Measurements from ENCODE around the gene SPATS2L.

SPATS2L gene

DNA sequence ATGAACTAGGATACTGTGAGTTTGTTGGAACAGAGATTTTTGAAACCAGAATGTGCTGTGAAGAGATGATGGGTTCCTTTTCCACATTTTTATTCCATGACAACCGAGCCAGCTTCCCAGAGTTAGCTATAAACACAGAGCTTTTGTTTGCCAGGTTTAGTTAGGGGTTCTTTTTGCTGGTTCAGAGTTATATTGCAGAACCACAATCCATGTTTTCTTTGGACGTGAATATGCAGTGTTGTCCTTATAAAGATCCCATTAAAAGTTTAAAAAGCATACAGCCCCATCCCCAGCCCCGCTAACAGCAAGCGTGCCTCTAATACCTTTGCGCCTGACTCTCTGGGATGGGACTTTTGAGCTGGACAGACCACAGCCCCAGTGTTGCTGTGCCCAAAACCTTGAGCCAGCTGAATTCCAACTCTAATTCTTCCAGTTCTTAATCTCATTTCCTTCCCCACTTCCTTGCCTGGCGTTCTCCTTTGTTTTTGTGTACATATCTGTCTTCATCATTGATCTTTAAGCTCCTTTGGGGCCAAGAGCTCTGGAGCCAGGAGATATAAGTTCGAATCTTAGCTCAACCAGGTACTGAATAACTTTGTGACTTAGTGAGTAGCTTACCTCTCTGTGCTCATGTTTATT, 72.3 kb downstream of the SPATS2L start:
- Histone ChIP-seq H3K27me3 (ENCODE audit: insufficient read depth, insufficient read length) (no peaks in the 10 kb centered on the region), H3K9me3 (ENCODE audit: insufficient read depth, low read length) (no peaks in the 10 kb centered on the region), H3K9ac (ENCODE audit: insufficient read length, low read depth) (no peak overlapping the region), H3K36me3 (ENCODE audit: insufficient read depth, insufficient read length, low read length) (no peaks in the 10 kb centered on the region), H3K4me3 (ENCODE audit: insufficient read length, low read depth) (no peak overlapping the region), H3K4me1 (ENCODE audit: insufficient read depth, insufficient read length) (peaks cover 5% of the 10 kb centered on the region)
- TF ChIP-seq YY1 (IDR thresholded peaks at IDR 0.05; ENCODE audit: insufficient read depth, insufficient read length), result no peak
- DNase-seq (ENCODE audit: low read depth, low spot score), result no peak

DNA sequence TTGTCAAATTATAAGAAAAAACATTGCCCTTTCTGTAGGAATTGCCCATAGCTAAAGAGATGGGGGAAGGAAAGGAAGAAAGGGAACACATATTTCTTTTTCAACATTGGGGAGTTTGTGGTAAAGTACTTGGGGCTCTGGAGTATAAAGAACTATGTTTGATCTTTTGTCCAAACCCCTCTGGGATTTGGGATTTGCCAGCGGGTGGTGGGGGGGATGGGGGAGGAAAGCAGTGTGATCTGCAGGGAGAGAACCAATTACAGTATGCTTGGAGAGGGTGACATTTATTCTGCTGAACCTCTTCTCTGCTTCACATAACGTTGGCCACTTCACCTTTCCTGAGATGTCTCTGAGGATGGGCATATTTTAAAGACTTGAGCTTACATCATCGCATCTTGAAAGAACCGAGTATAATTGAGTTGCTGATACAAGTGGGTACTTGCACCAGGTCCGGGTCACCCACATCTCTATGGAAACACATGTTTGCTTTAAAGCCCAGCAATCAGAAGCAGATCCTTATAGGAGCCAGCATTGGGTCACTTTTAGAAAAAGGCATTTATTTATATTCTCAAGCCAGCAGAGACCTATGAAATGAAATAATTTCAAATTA, 73.1 kb downstream of the SPATS2L start:
- Histone ChIP-seq H3K4me1 (ENCODE audit: insufficient read depth, insufficient read length) (peaks cover 5% of the 10 kb centered on the region), H3K36me3 (ENCODE audit: insufficient read depth, insufficient read length, low read length) (no peaks in the 10 kb centered on the region), H3K9ac (ENCODE audit: insufficient read length, low read depth) (no peak overlapping the region), H3K9me3 (ENCODE audit: insufficient read depth, low read length) (no peaks in the 10 kb centered on the region), H3K27me3 (ENCODE audit: insufficient read depth, insufficient read length) (no peaks in the 10 kb centered on the region), H3K4me3 (ENCODE audit: insufficient read length, low read depth) (no peak overlapping the region)
- TF ChIP-seq YY1 (IDR thresholded peaks at IDR 0.05; ENCODE audit: insufficient read depth, insufficient read length) (no peak), ZNF274 (IDR thresholded peaks at IDR 0.05; ENCODE audit: low read depth, low read length) (no peak), SUZ12 (IDR thresholded peaks at IDR 0.05; ENCODE audit: extremely low read depth, insufficient read depth, insufficient read length) (no peak)
- DNase-seq (ENCODE audit: low read depth, low spot score), result no peak

DNA sequence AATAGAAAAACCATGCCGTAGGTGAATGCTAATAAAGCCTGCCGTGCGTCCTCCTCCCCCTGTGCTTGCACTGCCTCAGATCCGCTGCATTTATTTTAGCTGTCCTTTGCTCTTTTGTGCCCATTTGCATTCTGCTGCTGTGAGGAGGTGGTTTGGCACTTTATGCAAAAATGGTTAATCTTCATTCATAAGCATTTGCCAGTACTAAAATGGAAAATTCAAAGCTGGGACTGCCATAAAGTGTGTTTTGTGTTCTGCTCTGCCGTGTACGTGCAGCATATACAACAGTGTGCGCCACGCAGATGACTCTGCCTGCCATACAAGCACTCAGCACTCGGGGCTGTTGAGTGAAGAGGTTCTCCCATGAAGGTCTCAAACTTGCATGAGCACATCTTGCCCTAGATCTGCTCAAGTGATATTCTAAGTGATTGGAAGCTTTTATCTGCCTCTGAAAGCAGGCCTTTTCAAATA, 73.6 kb downstream of the SPATS2L start:
- no peak for DNase-seq (ENCODE audit: low read depth, low spot score)
- Histone ChIP-seq H3K9me3 (ENCODE audit: insufficient read depth, low read length) (no peaks in the 10 kb centered on the region), H3K27me3 (ENCODE audit: insufficient read depth, insufficient read length) (no peaks in the 10 kb centered on the region), H3K4me3 (ENCODE audit: insufficient read length, low read depth) (no peak overlapping the region), H3K36me3 (ENCODE audit: insufficient read depth, insufficient read length, low read length) (no peaks in the 10 kb centered on the region), H3K9ac (ENCODE audit: insufficient read length, low read depth) (no peak overlapping the region), H3K4me1 (ENCODE audit: insufficient read depth, insufficient read length) (peaks cover 5% of the 10 kb centered on the region)
- no peak for TF ChIP-seq YY1 (IDR thresholded peaks at IDR 0.05; ENCODE audit: insufficient read depth, insufficient read length)
- TF ChIP-seq SUZ12 (IDR thresholded peaks at IDR 0.05; ENCODE audit: extremely low read depth, insufficient read depth, insufficient read length), result no peak
- no peak for TF ChIP-seq ZNF274 (IDR thresholded peaks at IDR 0.05; ENCODE audit: low read depth, low read length)

DNA sequence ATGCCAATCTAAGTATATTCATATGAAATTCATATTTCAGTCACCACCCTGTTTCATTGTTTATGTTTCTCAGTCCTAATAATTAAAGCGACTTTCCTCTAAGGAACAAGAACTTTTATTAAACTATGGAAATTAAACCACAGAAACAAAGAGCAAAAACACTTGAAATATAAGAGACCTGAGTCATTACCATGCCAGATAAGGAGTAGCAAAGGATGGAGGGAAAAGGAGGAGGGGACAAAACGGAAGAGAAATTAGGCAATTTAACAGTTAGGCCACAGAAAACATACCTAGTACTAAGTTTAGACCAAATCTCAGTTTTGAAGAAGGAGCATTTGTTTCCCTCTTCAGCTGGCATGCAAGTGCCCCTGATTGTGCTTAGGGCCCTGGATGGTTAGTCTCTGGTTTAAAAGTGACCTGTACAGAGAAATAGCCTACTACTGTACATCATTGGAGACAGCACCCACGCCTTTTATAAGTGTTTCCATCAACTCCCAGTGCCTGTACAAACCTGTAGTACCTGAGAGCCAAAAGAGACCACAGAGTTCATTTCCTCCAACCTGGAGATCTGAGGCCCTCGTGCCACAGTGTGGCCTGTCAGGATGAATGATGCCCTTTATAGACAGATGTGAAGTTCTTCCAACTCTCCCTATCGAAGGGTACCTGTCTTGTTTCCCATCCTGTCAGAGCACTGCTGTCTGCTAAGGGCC, 74.5 kb downstream of the SPATS2L start:
- H3K4me3 ChIP-seq (ENCODE audit: insufficient read length, low read depth), result no peak overlapping the region
- no peak for DNase-seq (ENCODE audit: low read depth, low spot score)
- no peak for TF ChIP-seq YY1 (IDR thresholded peaks at IDR 0.05; ENCODE audit: insufficient read depth, insufficient read length)
- no peak for TF ChIP-seq ZNF274 (IDR thresholded peaks at IDR 0.05; ENCODE audit: low read depth, low read length)
- no peak for TF ChIP-seq SUZ12 (IDR thresholded peaks at IDR 0.05; ENCODE audit: extremely low read depth, insufficient read depth, insufficient read length)
- H3K9ac ChIP-seq (ENCODE audit: insufficient read length, low read depth), result no peak overlapping the region
- H3K27me3 ChIP-seq (ENCODE audit: insufficient read depth, insufficient read length), result no peaks in the 10 kb centered on the region
- peaks cover 5% of the 10 kb centered on the region for H3K4me1 ChIP-seq (ENCODE audit: insufficient read depth, insufficient read length)
- no peaks in the 10 kb centered on the region for H3K9me3 ChIP-seq (ENCODE audit: insufficient read depth, low read length)
- H3K36me3 ChIP-seq (ENCODE audit: insufficient read depth, insufficient read length, low read length), result no peaks in the 10 kb centered on the region

DNA sequence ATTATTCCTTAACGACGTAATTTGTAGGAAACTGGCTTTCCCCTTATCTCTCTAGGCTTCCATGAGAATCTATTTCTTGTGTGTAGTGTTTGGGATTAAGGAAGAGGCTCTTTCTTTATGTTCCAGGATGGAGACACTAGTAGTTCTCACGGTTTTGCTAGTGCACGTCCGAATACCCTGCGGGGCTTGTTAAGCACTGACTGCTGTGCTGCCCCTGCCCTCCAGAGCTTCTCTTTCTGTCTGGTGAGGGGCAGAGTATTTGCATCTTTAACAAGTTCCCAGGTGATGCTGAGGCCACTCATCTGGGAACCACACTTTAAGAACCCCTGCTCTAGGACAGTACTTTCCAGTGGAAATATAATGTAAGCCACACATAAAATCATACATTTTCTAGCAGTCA, 76.4 kb downstream of the SPATS2L start:
- Histone ChIP-seq H3K27me3 (ENCODE audit: insufficient read depth, insufficient read length) (no peaks in the 10 kb centered on the region), H3K9ac (ENCODE audit: insufficient read length, low read depth) (no peak overlapping the region), H3K4me3 (ENCODE audit: insufficient read length, low read depth) (no peak overlapping the region), H3K36me3 (ENCODE audit: insufficient read depth, insufficient read length, low read length) (no peaks in the 10 kb centered on the region), H3K9me3 (ENCODE audit: insufficient read depth, low read length) (no peaks in the 10 kb centered on the region), H3K4me1 (ENCODE audit: insufficient read depth, insufficient read length) (peaks cover 5% of the 10 kb centered on the region)
- DNase-seq (ENCODE audit: low read depth, low spot score), result peak; percentile 71
- no peak for TF ChIP-seq YY1 (IDR thresholded peaks at IDR 0.05; ENCODE audit: insufficient read depth, insufficient read length)

DNA sequence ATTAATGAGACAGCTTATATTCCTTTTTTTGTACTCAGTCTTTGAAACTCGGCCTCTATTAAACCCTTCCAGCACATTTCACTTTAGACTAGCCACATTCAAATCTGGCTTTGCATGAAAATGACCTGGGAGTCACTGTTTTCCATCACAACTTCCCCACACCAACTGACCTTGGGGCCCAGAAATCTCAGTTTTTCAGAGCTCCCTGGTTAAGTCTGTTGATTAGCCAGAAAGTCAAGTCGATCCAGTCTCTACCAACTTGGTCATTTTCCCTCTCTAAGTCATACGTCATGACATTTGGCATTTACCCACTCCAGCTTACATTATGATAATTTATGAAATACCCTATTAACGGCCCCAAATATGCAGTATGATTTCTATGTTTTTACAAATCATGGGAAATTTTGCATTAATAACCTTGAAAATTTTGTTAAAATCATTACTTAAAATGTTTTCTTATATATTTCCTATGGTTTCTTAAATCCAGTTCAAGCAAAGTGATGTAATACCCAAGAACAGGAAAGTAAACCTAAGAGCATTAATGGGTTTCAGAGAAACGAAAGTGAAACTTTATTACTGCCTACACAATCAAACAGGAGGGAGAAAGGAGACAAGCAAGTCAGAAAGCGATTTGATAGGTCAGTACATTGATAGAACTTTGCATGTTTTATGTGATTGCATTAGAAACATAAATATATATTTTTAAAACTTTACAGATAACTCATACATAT, 77.1 kb downstream of the SPATS2L start:
- no peaks in the 10 kb centered on the region for H3K9me3 ChIP-seq (ENCODE audit: insufficient read depth, low read length)
- no peaks in the 10 kb centered on the region for H3K36me3 ChIP-seq (ENCODE audit: insufficient read depth, insufficient read length, low read length)
- TF ChIP-seq ZNF274 (IDR thresholded peaks at IDR 0.05; ENCODE audit: low read depth, low read length) (no peak), SUZ12 (IDR thresholded peaks at IDR 0.05; ENCODE audit: extremely low read depth, insufficient read depth, insufficient read length) (no peak), YY1 (IDR thresholded peaks at IDR 0.05; ENCODE audit: insufficient read depth, insufficient read length) (no peak)
- H3K9ac ChIP-seq (ENCODE audit: insufficient read length, low read depth), result no peak overlapping the region
- no peak for DNase-seq (ENCODE audit: low read depth, low spot score)
- no peaks in the 10 kb centered on the region for H3K27me3 ChIP-seq (ENCODE audit: insufficient read depth, insufficient read length)
- peaks cover 2% of the 10 kb centered on the region for H3K4me1 ChIP-seq (ENCODE audit: insufficient read depth, insufficient read length)
- H3K4me3 ChIP-seq (ENCODE audit: insufficient read length, low read depth), result no peak overlapping the region

DNA sequence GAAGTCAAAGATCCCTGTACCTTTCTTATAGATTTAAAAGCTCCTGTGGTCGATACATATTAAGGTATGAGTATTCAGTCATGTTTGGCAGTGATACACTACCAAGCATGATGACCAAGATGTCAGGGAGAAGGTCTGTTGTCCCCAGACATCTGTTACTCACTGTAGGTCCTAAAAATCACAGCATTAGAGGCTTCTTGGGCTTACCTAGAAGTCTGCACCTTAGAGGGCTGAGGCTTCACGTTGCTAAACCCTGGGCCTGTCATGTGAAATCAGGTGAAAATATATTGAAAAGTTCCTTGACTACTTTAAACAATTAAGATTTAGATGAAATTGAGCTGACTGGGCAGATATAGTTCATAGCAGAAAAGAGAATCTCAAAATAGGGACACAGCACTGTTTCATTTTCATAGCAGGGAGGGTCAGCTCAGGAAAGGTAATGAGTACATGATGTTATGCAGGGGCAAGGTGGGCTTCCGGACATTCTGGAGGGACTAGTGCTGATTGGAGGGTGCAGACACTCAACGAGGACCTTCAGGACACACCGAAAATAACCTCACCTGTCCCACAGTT, 78.7 kb downstream of the SPATS2L start:
- no peak overlapping the region for H3K9ac ChIP-seq (ENCODE audit: insufficient read length, low read depth)
- no peaks in the 10 kb centered on the region for H3K27me3 ChIP-seq (ENCODE audit: insufficient read depth, insufficient read length)
- no peak for DNase-seq (ENCODE audit: low read depth, low spot score)
- peaks cover under 1% of the 10 kb centered on the region for H3K4me1 ChIP-seq (ENCODE audit: insufficient read depth, insufficient read length)
- no peak overlapping the region for H3K4me3 ChIP-seq (ENCODE audit: insufficient read length, low read depth)
- H3K36me3 ChIP-seq (ENCODE audit: insufficient read depth, insufficient read length, low read length), result peaks cover 12% of the 10 kb centered on the region
- no peaks in the 10 kb centered on the region for H3K9me3 ChIP-seq (ENCODE audit: insufficient read depth, low read length)
- TF ChIP-seq ZNF274 (IDR thresholded peaks at IDR 0.05; ENCODE audit: low read depth, low read length), result no peak
- TF ChIP-seq SUZ12 (IDR thresholded peaks at IDR 0.05; ENCODE audit: extremely low read depth, insufficient read depth, insufficient read length), result no peak
- TF ChIP-seq YY1 (IDR thresholded peaks at IDR 0.05; ENCODE audit: insufficient read depth, insufficient read length), result no peak

Measured in NT2/D1 (cell line).